HepG2 (cell line): Measurements from ENCODE around the gene ANKS1A. TPM values are rescaled to one million over a fixed set of nuclear protein-coding genes. Genes with fewer than 3 reads are reported as not detected.

Experiments used
- ATAC-seq: fragments of 200-7000 bp; cut with Tn5 transposase; 3 replicates; pipeline ENCODE4 v1.9.1; 2020; ENCODE audit warnings: mild to moderate bottlenecking, moderate library complexity
- BruUV-seq: library from RNA; stranded (reverse); fragments of 400-500 nt; replicated peaks from 2 replicates; lab custom pipeline; 2021; lab: Mats Ljungman, UMichigan
- CTCF ChIA-PET: fragments of 300-600 bp; formaldehyde crosslinking; extraction: SDS; loops from one replicate; lab custom pipeline; 2021; ENCODE audit warnings: low total read pairs, inconsistent platforms, low intra/inter-chr PET ratio; lab: Yijun Ruan, JAX
- POLR2A ChIA-PET: fragments of 350-600 bp; sonication (Branson Sonifier 250); formaldehyde crosslinking; loops from one replicate; lab custom pipeline; 2020; ENCODE audit warnings: antibody characterized with exemption, inconsistent platforms; lab: Yijun Ruan, JAX
- DNase-seq: peaks from one replicate; pipeline ENCODE4 v3.0.0-alpha.2; 2015; ENCODE audit warnings: low spot score
- FAIRE-seq: peaks from 3 replicates; lab custom pipeline; 2011; peaks lifted over from hg19 to GRCh38; lab: Jason Lieb, UNC
- H2AFZ ChIP-seq: one replicate; pipeline ENCODE4 v1.6.1; 2011; ENCODE audit warnings: low read length, inconsistent platforms
- H3K27ac ChIP-seq: fragments of 300-600 bp; 3 replicates; pipeline ENCODE4 v1.8.0; 2011; ENCODE audit warnings: mixed run types, mild to moderate bottlenecking, mixed read lengths, low read length, inconsistent platforms; ENCODE audit not compliant: insufficient read depth; ENCODE audit errors: extremely low read length
- H3K27me3 ChIP-seq, 2 experiments: fragments of 200-600 bp in 1 of 2; 2 replicates in 1 of 2; 3 replicates in 1 of 2; pipeline versions ENCODE4 v1.6.0 to v1.8.0; 2011; ENCODE audit warnings: low read length in 2 of 2, mild to moderate bottlenecking in 2 of 2, moderate library complexity in 2 of 2, inconsistent platforms in 1 of 2; ENCODE audit not compliant: insufficient read depth in 2 of 2, control insufficient read depth in 1 of 2
- H3K36me3 ChIP-seq, 2 experiments: fragments of 200-600 bp in 1 of 2; replicated peaks in 1 of 2; 2 replicates in 1 of 2; 3 replicates in 1 of 2; pipeline versions ENCODE4 v1.5.1 to v1.8.0; 2011; ENCODE audit warnings: low read length in 2 of 2, inconsistent platforms in 1 of 2; ENCODE audit not compliant: insufficient read depth in 2 of 2, control insufficient read depth in 1 of 2
- H3K4me1 ChIP-seq: 2 replicates; pipeline ENCODE4 v1.5.1; 2012; ENCODE audit warnings: low read length, inconsistent platforms; ENCODE audit not compliant: insufficient read depth
- H3K4me2 ChIP-seq: 2 replicates; pipeline ENCODE4 v1.6.0; 2011; ENCODE audit warnings: low read depth, low read length, inconsistent platforms
- H3K4me3 ChIP-seq, 3 experiments: fragments of 200-600 bp in 1 of 3; sonication (generic), shearing (Covaris generic) in 1 of 3; replicated peaks in 1 of 3; 2 replicates each; pipeline ENCODE4 v1.5.1; 2011 to 2016; ENCODE audit warnings: low read length in 3 of 3, inconsistent platforms in 2 of 3, low read depth in 2 of 3, mild to moderate bottlenecking in 2 of 3, control low read depth in 1 of 3, mixed read lengths in 1 of 3; ENCODE audit not compliant: insufficient read depth in 1 of 3
- H3K79me2 ChIP-seq: one replicate; pipeline ENCODE4 v1.6.1; 2011; ENCODE audit warnings: low read length, inconsistent platforms; ENCODE audit not compliant: insufficient read depth
- H3K9ac ChIP-seq: 2 replicates; pipeline ENCODE4 v1.6.0; 2011; ENCODE audit warnings: mild to moderate bottlenecking, low read depth, low read length, inconsistent platforms; ENCODE audit not compliant: insufficient read depth
- H3K9me3 ChIP-seq: 2 replicates; pipeline ENCODE4 v1.5.1; 2012; ENCODE audit warnings: mild to moderate bottlenecking, low read length
- H4K20me1 ChIP-seq: 2 replicates; pipeline ENCODE4 v1.6.0; 2011; ENCODE audit warnings: inconsistent platforms, mild to moderate bottlenecking, low read length, moderate library complexity; ENCODE audit not compliant: insufficient read depth
- ZNF33B ChIP-seq: sonication (generic); formaldehyde crosslinking; IDR thresholded peaks from 2 replicates; pipeline ENCODE4 v1.5.1; 2020; ENCODE audit warnings: mild to moderate bottlenecking, missing genetic modification reagents
- ZNF451 ChIP-seq: sonication (generic); formaldehyde crosslinking; IDR thresholded peaks from 2 replicates; pipeline ENCODE4 v1.5.0; 2020; ENCODE audit warnings: mild to moderate bottlenecking, missing genetic modification reagents
- ZNF577 ChIP-seq: sonication (generic); formaldehyde crosslinking; IDR thresholded peaks from 2 replicates; pipeline ENCODE4 v1.4.0; 2020; ENCODE audit warnings: mild to moderate bottlenecking, low read depth, missing genetic modification reagents, borderline replicate concordance
- ZNF678 ChIP-seq: sonication (generic); formaldehyde crosslinking; IDR thresholded peaks from 2 replicates; pipeline ENCODE4 v1.4.0; 2020; ENCODE audit warnings: mild to moderate bottlenecking, missing genetic modification reagents
- ZNF883 ChIP-seq: sonication (generic); formaldehyde crosslinking; IDR thresholded peaks from 2 replicates; pipeline ENCODE4 v1.5.1; 2020; ENCODE audit warnings: mild to moderate bottlenecking, missing genetic modification reagents; ENCODE audit errors: not compliant biosample characterization
- WGBS: methylation state at CpG from one replicate; pipeline ENCODE4 v1.1.6; 2017; ENCODE audit warnings: low lambda C conversion rate; 5-methylcytosine and 5-hydroxymethylcytosine counted together
- in situ Hi-C: cut with HindIII; loops from 2 replicates; pipeline ENCODE4 v1.10.0; 2017; ENCODE audit warnings: low pct_unique_long_range_greater_than_20kb; ENCODE audit not compliant: extremely low pct_ligation_motif_present
- intact Hi-C: fragments of 100-400 bp; cut with micrococcal nuclease; formaldehyde crosslinking; loops from one replicate; pipeline ENCODE4 v1.10.0; 2022; ENCODE audit not compliant: unreplicated experiment
- polyA plus RNA-seq, 8 experiments: library from polyadenylated mRNA; depleted of rRNA in 3 of 8; stranded (reverse) in 7 of 8; unstranded in 1 of 8; fragments of >200 nt; fragmentation: Illumina TruSeq in 4 of 8; extraction: Trizol in 4 of 8; gene quantifications; 2 replicates each; pipeline versions ENCODE4 v1.2.1 to v1.2.3, GENCODE V29; 2011 to 2016; ENCODE audit warnings: low read depth in 4 of 8, missing spikeins in 1 of 8, mixed read lengths in 1 of 8; ENCODE audit not compliant: insufficient read depth in 1 of 8
- total RNA-seq, 5 experiments: library from RNA; depleted of rRNA; stranded (reverse); fragments of >200 nt; fragmentation: Illumina TruSeq; extraction: Trizol; gene quantifications; 2 replicates each; pipeline ENCODE4 v1.2.3, GENCODE V29; 2016; ENCODE audit warnings: low read depth in 1 of 5
- TF ChIP-seq, protein P1 (sequence below), 2 experiments: IDR thresholded peaks; 2 replicates each; pipeline ENCODE4 v1.6.1; 2011 to 2012; ENCODE audit warnings: low read length in 2 of 2, borderline replicate concordance in 1 of 2, low read depth in 1 of 2, mild to moderate bottlenecking in 1 of 2, moderate library complexity in 1 of 2
- TF ChIP-seq, protein P2 (sequence below): sonication (generic); formaldehyde crosslinking; IDR thresholded peaks from 2 replicates; pipeline ENCODE4 v1.4.0; 2020; ENCODE audit warnings: mild to moderate bottlenecking, missing genetic modification reagents
- TF ChIP-seq, protein P3 (sequence below): sonication (generic); formaldehyde crosslinking; IDR thresholded peaks from 2 replicates; pipeline ENCODE4 v1.5.1; 2020; ENCODE audit warnings: missing genetic modification reagents, mild to moderate bottlenecking, borderline replicate concordance

Gene ANKS1A
- total and polyA plus RNA-seq, 2 of the 13 experiments (the other 11 are each of a cell fraction or from before 2014, with no cell fraction given), result 7.2 to 15.1 TPM

DNA sequence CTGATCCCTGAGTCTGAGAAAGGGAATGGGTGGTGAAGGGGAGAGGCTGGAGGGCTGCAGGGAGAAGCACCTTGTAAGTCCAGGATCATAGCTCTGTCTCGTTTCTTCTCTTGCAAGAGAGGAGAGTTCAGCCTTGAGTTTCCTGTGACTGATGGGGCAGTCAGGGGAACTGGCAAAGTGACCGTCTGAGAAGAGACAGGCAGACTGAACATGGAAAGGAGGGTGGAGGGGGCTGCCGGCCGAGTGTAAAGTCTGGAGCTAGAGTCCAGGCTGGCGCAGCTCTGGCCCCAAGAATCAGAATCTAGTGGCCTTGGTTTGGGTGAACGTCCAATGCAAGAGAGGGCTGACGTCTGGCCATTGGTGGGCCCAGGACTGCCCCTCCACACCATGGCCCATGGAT is 179.6 kb downstream of the ANKS1A start:
- Histone ChIP-seq H3K4me1 (no peaks in the 10 kb centered on the region), H2AFZ (no peak overlapping the region), H3K36me3 (peaks cover 3 to 6% of the 10 kb centered on the region in 2 experiments; a peak in 4 of 5 replicates), H3K79me2 (no peaks in the 10 kb centered on the region), H3K9me3 (no peaks in the 10 kb centered on the region), H4K20me1 (no peaks in the 10 kb centered on the region), H3K27me3 (no peaks in the 10 kb centered on the region), H3K27ac (no peak overlapping the region), H3K4me3 (no peak overlapping the region), H3K9ac (no peak overlapping the region), H3K4me2 (no peak overlapping the region)
- DNase-seq (no peak), FAIRE-seq (no peak), ATAC-seq (no peak)
- ChIA-PET CTCF (no interaction called here), POLR2A (no interaction called here)
- 93% methylated on average over 6 of the region's 7 CpGs for WGBS
- TF ChIP-seq ZNF678 (CRISPR knock-in tag) (no peak), ZNF33B (CRISPR knock-in tag) (no peak)
- in situ Hi-C loops, result no loop called here
- BruUV-seq, result no TSS peak
- intact Hi-C loops, result no loop called here

DNA sequence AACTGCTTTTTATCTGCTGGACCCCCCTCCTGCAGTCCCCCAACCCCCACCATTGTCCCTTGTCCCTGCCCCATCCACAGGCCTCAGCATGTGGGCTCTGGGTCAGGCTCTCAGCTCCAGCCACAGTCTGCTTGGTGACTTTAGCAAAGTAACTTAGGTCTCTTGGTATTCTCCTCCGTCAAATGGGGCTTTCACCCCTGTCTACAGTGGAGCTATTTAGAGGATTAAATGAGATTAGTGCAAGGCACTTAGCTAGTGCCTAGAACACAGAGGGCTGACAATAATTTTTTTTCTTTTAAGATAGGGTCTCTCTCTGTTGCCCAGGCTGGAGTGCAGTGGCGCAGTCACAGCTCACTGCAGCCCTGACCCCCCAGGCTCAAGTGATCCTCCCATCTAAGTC is 180.2 kb downstream of the ANKS1A start:
- Histone ChIP-seq H3K4me3 (no peak overlapping the region), H2AFZ (no peak overlapping the region), H3K9me3 (no peaks in the 10 kb centered on the region), H3K27me3 (no peaks in the 10 kb centered on the region), H3K36me3 (peaks cover 6% of the 10 kb centered on the region in 2 experiments; a peak in 4 of 5 replicates), H4K20me1 (no peaks in the 10 kb centered on the region), H3K27ac (no peak overlapping the region), H3K4me2 (no peak overlapping the region), H3K9ac (no peak overlapping the region), H3K79me2 (no peaks in the 10 kb centered on the region), H3K4me1 (no peaks in the 10 kb centered on the region)
- no peak for DNase-seq
- WGBS, result 97% methylated on average over 2 of the region's 2 CpGs
- intact Hi-C loops, result no loop called here
- POLR2A ChIA-PET, result no interaction called here
- in situ Hi-C loops, result no loop called here
- FAIRE-seq, result no peak
- no TSS peak for BruUV-seq
- no peak for ATAC-seq
- CTCF ChIA-PET, result no interaction called here
- TF ChIP-seq, protein P1, sequence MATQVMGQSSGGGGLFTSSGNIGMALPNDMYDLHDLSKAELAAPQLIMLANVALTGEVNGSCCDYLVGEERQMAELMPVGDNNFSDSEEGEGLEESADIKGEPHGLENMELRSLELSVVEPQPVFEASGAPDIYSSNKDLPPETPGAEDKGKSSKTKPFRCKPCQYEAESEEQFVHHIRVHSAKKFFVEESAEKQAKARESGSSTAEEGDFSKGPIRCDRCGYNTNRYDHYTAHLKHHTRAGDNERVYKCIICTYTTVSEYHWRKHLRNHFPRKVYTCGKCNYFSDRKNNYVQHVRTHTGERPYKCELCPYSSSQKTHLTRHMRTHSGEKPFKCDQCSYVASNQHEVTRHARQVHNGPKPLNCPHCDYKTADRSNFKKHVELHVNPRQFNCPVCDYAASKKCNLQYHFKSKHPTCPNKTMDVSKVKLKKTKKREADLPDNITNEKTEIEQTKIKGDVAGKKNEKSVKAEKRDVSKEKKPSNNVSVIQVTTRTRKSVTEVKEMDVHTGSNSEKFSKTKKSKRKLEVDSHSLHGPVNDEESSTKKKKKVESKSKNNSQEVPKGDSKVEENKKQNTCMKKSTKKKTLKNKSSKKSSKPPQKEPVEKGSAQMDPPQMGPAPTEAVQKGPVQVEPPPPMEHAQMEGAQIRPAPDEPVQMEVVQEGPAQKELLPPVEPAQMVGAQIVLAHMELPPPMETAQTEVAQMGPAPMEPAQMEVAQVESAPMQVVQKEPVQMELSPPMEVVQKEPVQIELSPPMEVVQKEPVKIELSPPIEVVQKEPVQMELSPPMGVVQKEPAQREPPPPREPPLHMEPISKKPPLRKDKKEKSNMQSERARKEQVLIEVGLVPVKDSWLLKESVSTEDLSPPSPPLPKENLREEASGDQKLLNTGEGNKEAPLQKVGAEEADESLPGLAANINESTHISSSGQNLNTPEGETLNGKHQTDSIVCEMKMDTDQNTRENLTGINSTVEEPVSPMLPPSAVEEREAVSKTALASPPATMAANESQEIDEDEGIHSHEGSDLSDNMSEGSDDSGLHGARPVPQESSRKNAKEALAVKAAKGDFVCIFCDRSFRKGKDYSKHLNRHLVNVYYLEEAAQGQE (IDR thresholded peaks at IDR 0.05; ENCODE audit: borderline replicate concordance in 1 of 2, low read depth in 1 of 2, low read length in 2 of 2), result no peak
- no peak for TF ChIP-seq ZNF577 (CRISPR knock-in tag)
- no peak for TF ChIP-seq ZNF883
- TF ChIP-seq, protein P2, sequence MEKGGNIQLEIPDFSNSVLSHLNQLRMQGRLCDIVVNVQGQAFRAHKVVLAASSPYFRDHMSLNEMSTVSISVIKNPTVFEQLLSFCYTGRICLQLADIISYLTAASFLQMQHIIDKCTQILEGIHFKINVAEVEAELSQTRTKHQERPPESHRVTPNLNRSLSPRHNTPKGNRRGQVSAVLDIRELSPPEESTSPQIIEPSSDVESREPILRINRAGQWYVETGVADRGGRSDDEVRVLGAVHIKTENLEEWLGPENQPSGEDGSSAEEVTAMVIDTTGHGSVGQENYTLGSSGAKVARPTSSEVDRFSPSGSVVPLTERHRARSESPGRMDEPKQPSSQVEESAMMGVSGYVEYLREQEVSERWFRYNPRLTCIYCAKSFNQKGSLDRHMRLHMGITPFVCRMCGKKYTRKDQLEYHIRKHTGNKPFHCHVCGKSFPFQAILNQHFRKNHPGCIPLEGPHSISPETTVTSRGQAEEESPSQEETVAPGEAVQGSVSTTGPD (CRISPR knock-in tag), result no peak
- TF ChIP-seq ZNF451, result no peak
- TF ChIP-seq, protein P3, sequence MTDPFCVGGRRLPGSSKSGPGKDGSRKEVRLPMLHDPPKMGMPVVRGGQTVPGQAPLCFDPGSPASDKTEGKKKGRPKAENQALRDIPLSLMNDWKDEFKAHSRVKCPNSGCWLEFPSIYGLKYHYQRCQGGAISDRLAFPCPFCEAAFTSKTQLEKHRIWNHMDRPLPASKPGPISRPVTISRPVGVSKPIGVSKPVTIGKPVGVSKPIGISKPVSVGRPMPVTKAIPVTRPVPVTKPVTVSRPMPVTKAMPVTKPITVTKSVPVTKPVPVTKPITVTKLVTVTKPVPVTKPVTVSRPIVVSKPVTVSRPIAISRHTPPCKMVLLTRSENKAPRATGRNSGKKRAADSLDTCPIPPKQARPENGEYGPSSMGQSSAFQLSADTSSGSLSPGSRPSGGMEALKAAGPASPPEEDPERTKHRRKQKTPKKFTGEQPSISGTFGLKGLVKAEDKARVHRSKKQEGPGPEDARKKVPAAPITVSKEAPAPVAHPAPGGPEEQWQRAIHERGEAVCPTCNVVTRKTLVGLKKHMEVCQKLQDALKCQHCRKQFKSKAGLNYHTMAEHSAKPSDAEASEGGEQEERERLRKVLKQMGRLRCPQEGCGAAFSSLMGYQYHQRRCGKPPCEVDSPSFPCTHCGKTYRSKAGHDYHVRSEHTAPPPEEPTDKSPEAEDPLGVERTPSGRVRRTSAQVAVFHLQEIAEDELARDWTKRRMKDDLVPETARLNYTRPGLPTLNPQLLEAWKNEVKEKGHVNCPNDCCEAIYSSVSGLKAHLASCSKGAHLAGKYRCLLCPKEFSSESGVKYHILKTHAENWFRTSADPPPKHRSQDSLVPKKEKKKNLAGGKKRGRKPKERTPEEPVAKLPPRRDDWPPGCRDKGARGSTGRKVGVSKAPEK (CRISPR knock-in tag), result no peak
